HG03060 (cell line): ENCODE data around the gene ACAP3.

Experiments used
- ATAC-seq: cut with Tn5 transposase; IDR thresholded peaks from one replicate; pipeline ENCODE4 v1.9.1; 2021; ENCODE audit warnings: low read depth, moderate number of reproducible peaks; ENCODE audit not compliant: unreplicated experiment

Gene ACAP3

DNA sequence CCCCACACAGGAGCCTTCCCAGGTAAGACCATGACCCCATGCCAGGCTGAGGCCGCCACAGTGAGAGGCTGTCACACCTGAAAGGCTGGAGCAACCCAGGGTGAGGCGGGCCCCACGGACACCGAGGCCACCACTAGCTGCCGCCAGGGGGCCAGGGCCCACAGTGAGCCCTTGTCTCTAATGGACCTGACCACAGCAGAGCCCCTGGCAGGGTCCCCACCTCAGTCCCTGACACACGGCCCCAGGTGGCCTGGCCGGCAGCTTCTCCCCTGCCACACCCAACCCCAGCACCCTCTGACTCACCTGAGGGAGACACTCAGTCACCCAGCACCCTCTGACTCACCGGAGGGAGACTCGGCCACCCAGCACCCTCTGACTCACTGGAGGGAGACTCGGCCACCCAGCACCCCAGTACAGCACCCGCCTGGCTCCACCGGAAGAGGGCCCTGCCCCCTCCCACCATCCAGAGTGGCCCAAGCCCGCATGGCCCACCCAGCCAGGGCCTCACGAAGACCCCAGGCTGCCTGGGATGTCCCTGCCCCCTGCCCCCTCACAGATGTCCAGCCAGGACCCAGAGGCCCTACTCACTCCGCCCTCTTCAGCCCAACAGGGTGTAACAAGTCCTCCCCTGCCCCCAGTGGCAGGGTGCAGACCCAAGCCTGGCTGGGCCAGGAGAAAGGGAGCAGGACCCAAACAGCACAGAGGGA lies 37.1 kb upstream of the ACAP3 start:
- no peak for ATAC-seq

DNA sequence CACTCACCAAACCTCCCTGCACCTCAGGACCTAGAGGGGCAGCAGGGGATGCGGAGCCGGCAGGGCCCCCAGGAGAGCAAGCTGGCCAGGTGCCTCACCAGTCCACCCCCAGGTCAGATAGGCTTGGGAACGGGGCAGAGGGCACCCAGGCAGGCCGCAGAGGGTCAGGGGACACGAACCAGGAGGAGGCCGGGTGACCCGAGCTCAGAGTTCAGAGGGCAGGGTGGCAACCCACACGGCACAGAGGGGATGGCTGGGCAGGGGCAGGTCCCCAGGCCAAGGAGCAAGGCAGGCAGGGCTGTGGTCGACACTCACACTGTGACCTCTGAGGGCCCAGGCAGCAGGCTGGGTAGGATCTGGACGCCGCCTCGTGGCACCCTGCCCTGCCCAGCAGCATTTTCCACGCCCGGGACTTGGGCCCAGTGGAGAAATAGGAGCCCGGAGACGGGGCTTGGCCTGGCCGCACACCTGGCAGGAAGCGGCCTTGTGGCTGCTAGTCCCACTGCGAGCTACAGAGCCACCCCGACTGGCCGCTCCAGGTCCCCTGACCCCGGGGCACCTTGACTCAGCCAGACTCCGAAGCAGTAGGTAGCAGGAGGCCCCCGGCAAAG lies 36.2 kb upstream of the ACAP3 start:
- no peak for ATAC-seq

DNA sequence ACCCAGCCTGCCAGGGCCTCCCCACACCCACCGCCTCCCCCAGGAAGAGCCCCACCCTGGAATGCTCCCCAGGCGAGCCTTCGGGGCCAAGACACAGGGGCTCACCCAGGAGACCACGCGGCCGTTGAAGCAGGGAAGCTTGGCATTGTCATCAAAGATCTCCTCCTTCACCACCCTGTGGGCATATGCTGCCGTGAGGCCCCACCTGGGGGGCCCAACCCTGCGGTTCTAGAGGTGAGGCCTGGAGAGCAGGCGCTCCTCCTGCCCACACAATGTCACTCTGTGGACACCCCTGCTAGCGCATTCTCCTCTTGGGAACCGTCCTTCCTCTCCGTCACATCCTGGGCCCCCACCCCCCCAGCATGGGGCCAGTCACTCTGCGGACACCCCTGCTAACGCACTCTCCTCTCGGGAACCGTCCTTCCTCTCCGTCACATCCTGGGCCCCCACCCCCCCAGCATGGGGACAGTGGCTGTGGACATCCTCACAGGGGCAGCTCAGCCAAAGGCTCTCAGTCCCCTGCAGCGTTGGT lies 34.9 kb upstream of the ACAP3 start:
- ATAC-seq, result no peak

DNA sequence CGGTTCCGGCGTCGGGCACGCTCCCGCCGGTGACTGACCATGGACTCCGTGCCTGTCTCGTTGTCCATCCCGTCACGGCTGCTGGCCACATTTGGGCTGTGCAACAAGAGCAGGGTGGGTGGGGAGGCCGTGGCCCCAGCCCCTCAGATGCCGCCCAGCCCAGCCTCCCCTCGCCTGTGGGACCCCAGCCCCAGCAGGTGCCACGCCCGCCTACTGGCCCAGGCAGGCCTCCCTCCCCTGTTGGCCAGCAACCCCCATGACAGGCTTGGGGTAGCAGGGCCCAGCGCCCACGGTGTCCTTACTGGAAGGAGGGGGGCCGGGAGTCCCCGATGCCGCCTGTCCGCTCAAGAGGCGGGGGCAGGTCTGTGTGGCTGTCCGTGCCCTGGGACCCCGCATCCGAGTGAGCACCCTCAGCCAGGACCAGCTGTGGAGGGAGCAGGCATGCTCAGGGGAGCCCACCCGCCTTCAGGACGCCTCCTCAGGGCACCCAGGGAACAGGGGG lies 34.4 kb upstream of the ACAP3 start:
- no peak for ATAC-seq

DNA sequence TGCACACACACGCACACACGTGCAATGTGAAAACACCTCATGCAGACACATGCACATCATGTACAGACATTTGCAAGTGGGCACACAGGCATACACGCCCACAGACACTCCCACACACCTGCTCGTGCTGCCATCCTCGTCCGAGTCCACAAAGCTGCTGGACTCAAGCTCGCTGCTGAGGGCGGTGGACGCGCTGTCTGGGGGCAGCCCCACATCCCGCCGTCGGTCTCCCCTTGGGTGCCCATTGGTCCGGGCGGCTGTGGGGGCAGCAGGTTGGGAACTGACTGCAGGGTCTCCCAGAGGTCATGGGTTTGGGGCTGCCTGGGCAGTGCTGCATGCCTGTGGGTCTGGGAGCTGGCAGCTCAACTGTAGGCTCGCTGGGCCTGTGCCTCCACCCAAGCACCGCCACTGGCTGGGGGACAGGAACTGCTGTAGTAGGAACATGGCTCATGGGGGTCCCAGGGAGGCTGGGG lies 33.9 kb upstream of the ACAP3 start:
- ATAC-seq, result no peak

DNA sequence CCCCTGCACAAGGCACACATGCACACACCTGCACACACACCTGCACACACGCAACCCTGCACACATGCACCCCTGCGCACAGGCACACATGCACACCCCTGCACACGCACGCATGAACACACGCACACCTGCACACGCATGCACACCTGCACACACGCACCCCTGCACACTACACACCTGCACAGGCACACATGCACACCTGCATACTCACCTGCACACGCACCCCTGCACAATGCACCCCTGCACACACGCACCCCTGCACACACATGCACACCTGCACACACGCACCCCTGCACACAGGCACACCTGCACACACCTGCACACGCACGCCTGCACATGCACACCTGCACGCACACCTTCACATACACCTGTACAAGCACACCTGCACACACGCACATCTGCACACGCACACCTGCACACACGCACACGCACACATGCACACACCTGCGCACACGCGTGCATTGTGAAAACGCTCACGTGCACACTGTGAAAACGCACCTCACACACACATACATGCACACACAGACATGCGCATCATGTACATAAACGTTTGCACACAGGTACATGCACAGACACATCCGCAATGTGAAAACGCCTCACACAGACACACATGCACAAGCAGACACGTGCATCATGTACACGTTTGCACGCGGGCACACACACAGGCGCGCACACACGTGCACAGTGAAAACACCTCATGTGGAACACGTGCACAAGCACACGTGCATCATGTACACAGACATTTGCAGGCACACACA lies 33.2 kb upstream of the ACAP3 start:
- ATAC-seq, result no peak

DNA sequence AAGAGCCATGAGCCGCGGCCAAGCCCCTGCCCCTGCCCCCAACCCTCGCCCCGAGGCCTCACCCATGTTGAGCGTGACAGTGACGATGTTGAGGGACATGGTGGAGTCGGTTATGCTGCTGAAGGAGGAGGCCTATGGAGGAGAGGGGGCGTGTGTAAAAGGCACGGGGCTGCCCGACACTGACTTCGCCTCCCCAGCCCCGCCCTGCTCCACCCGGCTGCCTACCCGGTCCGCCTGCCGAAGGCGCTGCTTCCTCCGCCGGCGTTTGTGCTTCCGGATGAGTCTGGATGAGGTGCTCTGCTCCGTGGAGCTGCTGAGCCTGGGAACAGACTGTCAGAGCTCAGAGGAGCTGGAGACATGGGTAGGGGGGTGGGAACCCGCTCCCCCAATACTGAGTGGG lies 32.5 kb upstream of the ACAP3 start:
- no peak for ATAC-seq

DNA sequence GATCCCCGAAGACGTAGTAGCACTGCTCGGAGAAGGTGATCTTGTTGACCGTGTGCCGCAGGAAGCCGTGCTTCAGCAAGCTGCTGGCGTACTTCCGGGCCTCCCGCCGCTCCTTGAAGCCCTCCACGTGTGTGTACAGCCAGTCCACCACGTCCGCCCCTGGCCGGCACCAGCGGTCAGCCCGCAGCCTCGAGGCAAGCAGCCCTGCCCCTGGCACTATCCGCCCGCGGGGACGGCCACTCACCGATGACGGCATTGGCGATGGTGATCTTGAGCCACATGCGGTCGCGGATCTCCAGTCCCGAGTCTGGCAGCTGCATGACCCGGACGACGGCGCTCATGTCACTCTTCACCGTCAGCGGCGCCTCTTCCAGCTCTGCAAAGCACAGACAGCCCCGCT lies 30.5 kb upstream of the ACAP3 start:
- ATAC-seq, result no peak

DNA sequence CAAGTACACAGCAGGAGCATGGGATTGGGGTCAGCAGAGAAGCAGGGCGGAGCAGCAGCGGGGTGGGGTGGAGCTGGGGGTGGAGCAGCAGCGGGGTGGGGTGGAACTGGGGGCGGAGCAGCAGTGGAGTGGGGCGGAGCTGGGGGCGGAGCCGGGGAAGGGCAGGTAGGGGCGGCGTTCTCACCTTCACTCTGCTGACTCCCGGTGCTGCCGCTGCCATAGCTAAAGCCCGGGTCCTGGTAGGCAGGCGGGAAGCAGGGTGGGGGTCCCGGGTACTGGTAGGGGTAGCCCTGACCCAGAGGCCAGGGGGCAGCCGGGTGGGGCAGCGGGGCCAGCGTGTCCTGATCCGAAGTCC lies 30.0 kb upstream of the ACAP3 start:
- ATAC-seq, result no peak

DNA sequence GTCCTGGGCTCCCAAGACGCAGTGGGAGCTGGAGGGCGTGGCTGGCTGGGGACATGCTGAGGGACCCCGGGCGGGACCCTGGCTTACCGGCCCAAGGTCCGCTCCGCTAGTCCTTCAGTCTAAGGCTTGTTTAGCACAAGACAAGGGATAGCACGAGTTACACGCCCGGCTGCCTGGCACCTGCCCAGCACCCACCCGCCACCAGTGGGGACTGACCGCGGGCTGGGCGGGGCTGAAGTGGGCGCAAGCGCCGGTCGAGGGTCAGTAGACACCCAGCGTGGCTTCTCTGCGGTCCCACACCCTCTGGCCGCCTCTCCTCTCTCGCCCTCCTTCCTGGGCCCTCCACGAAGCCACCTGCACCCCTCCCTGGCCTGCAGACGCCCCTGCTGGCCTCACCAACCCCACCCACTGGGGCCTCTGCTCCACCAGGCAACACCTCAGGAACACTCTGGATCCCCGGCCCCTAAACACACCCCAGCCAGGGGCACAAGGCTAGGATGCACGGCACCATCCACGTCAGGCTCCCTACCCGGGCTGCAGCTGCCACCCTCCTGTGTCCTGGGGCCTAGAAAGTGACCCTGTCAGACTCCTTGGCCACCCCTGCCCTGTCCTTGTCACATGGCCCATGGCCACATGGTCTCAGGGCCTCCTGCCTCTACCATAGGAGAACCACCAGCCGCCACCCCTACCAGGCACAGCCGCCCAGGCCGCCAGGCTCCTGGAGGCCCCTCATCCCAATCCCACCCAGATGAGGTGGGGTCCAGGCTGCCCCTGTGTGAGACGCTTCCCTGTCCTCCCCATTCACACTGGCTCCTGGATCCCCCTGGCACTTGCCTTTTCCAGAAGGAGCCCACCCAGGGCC lies 29.4 kb upstream of the ACAP3 start:
- ATAC-seq, result no peak

DNA sequence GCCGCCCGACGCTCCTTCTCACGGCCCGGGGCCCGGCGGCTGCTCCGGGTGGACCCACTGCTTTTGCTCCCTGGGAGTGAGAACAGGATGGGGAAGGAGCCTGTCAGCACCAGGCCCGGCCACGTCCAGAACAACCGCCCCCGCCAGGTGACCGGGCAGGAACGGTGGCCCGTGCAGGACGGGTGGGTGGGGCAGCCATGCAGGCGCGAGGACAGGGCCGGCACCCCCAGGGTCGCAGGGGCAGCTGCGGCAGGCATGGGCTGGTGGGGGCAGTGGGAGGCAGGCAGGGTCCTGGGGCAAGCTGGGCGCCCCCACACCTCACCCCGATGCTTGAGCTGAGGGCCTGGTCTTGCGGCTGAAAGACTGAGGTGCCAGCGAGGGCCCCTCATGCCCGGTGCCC lies 28.7 kb upstream of the ACAP3 start:
- no peak for ATAC-seq

DNA sequence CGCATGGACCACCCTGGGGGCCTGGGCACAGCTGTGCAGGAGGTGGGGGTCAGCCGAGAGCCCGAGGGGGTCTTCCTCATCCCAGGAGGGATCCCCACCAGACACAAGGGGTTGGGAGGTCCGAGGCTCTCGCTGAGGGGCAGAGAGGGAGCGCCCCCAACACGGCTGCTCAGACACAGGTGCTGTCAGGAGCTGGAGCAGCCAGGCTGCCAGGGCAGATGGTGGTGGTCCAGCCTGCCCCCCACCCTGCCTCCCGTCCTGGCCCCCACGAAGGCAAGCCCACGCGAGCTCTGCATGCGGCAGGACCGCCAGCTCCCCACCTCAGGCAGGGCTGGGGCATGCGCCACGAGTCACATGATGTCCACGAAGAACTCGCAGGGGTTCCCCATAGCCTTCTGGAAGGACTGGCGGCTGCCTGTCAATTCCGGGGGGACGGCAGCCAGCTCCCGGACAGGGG lies 28.1 kb upstream of the ACAP3 start:
- ATAC-seq, result no peak

DNA sequence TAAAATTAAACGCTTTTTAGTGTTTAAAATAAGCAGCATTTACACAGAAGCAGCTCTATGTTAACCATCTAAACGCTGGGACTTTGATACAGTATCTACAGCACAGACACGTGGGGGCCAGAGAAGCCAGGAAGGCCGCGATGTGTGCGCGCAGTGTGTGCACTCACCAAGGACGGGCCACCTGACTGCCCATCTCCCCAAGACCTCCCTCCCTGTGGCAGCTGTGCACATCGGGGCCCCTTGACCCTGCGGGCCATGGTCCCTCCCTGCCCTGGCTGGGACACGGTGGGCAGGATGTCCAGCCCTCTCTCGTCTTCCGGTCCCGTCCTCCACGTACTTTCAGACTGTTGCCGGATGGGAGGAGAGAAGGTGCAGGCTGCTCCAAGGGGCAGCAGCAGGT lies 27.6 kb upstream of the ACAP3 start:
- ATAC-seq, result no peak

DNA sequence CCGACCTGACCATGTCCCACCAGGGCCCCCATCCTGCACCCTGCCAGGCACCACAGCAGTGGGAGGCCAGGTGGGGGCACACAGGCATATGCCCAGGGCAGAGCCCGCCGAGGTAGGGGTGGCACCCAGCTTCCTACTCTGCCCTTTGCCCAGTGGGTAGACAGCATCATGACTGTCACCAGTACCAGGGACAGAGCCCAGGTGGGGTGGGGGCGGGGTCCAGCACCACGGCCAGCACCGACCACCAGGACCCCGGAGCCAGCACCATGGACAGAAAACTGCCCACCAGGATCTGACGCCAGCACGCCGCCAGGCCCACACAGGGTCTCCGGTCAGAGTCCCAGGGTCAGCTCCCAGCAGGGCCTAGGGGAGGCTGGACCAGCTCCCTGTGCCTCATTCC lies 27.1 kb upstream of the ACAP3 start:
- no peak for ATAC-seq

DNA sequence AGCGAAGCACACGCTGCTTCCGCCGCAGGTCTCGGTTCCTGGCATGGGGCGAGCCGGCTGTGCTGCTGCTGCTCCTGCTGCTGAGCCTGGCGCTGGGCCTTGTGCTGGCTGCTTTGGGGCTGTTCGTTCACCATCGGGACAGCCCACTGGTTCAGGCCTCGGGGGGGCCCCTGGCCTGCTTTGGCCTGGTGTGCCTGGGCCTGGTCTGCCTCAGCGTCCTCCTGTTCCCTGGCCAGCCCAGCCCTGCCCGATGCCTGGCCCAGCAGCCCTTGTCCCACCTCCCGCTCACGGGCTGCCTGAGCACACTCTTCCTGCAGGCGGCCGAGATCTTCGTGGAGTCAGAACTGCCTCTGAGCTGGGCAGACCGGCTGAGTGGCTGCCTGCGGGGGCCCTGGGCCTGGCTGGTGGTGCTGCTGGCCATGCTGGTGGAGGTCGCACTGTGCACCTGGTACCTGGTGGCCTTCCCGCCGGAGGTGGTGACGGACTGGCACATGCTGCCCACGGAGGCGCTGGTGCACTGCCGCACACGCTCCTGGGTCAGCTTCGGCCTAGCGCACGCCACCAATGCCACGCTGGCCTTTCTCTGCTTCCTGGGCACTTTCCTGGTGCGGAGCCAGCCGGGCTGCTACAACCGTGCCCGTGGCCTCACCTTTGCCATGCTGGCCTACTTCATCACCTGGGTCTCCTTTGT lies 26.0 kb upstream of the ACAP3 start:
- no peak for ATAC-seq

DNA sequence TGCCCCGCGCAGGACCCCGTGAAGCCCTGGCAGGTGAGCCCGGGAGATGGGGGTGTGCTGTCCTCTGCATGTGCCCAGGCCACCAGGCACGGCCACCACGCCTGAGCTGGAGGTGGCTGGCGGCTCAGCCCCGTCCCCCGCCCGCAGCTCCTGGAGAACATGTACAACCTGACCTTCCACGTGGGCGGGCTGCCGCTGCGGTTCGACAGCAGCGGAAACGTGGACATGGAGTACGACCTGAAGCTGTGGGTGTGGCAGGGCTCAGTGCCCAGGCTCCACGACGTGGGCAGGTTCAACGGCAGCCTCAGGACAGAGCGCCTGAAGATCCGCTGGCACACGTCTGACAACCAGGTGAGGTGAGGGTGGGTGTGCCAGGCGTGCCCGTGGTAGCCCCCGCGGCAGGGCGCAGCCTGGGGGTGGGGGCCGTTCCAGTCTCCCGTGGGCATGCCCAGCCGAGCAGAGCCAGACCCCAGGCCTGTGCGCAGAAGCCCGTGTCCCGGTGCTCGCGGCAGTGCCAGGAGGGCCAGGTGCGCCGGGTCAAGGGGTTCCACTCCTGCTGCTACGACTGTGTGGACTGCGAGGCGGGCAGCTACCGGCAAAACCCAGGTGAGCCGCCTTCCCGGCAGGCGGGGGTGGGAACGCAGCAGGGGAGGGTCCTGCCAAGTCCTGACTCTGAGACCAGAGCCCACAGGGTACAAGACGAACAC lies 25.2 kb upstream of the ACAP3 start:
- no peak for ATAC-seq

DNA sequence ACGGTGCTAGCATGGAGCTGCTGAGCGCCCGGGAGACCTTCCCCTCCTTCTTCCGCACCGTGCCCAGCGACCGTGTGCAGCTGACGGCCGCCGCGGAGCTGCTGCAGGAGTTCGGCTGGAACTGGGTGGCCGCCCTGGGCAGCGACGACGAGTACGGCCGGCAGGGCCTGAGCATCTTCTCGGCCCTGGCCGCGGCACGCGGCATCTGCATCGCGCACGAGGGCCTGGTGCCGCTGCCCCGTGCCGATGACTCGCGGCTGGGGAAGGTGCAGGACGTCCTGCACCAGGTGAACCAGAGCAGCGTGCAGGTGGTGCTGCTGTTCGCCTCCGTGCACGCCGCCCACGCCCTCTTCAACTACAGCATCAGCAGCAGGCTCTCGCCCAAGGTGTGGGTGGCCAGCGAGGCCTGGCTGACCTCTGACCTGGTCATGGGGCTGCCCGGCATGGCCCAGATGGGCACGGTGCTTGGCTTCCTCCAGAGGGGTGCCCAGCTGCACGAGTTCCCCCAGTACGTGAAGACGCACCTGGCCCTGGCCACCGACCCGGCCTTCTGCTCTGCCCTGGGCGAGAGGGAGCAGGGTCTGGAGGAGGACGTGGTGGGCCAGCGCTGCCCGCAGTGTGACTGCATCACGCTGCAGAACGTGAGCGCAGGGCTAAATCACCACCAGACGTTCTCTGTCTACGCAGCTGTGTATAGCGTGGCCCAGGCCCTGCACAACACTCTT lies 24.5 kb upstream of the ACAP3 start:
- ATAC-seq, result no peak
